Natural killer cell (primary cell): ENCODE measurements around the gene RAPGEF5. TPM values are rescaled to one million over a fixed set of nuclear protein-coding genes. Genes with fewer than 3 reads are reported as not detected.
A peak's percentile ranks its signal among the peaks of the same experiment; 100 is the strongest.

Experiments used
- ATAC-seq, 3 donors: fragments of 150-1000 bp in 2 of 3; fragments of 200-7000 bp in 1 of 3; cut with Tn5 transposase; 1 replicate in 1 of 3; 2 replicates in 2 of 3; pipeline ENCODE4 v1.10.0; 2021; ENCODE audit warnings: mild to moderate bottlenecking in 2 of 3, moderate library complexity in 2 of 3
- DNase-seq, 2 donors: peaks; one replicate each; pipeline versions ENCODE4 v3.0.0 to v3.0.0-alpha.2; 2013 to 2021; ENCODE audit warnings: mixed read lengths in 1 of 2
- H3K27ac ChIP-seq: one replicate; pipeline ENCODE4 v1.5.1; 2013; ENCODE audit warnings: mild to moderate bottlenecking, low read length
- H3K27me3 ChIP-seq: one replicate; pipeline ENCODE4 v1.6.1; 2013; ENCODE audit warnings: low read length; ENCODE audit not compliant: control insufficient read depth, insufficient read depth
- H3K36me3 ChIP-seq: one replicate; pipeline ENCODE4 v1.6.1; 2013; ENCODE audit warnings: low read length; ENCODE audit not compliant: control insufficient read depth, insufficient read depth
- H3K4me1 ChIP-seq: one replicate; pipeline ENCODE4 v1.6.1; 2013; ENCODE audit warnings: low read length; ENCODE audit not compliant: control insufficient read depth, insufficient read depth
- H3K4me3 ChIP-seq: one replicate; pipeline ENCODE4 v1.5.1; 2013; ENCODE audit warnings: low read length
- H3K9me3 ChIP-seq: one replicate; pipeline ENCODE4 v1.6.1; 2013; ENCODE audit warnings: low read length; ENCODE audit not compliant: control insufficient read depth, insufficient read depth
- H3K27ac Mint-ChIP-seq, 2 donors: one replicate each; pipeline ENCODE4 v1.8.0; 2022; ENCODE audit warnings: mild to moderate bottlenecking in 2 of 2, mixed read lengths in 2 of 2, moderate library complexity in 1 of 2
- H3K27me3 Mint-ChIP-seq, 2 donors: one replicate each; pipeline ENCODE4 v1.8.0; 2022; ENCODE audit warnings: low read depth in 2 of 2, mixed read lengths in 2 of 2
- H3K36me3 Mint-ChIP-seq: one replicate; pipeline ENCODE4 v1.8.0; 2022; ENCODE audit warnings: mixed read lengths
- H3K4me1 Mint-ChIP-seq, 2 donors: one replicate each; pipeline ENCODE4 v1.8.0; 2022; ENCODE audit warnings: mixed read lengths in 2 of 2
- H3K4me3 Mint-ChIP-seq: one replicate; pipeline ENCODE4 v1.8.0; 2022; ENCODE audit warnings: mild to moderate bottlenecking, moderate library complexity, mixed read lengths
- H3K9me3 Mint-ChIP-seq, 2 donors: one replicate each; pipeline ENCODE4 v1.8.0; 2022; ENCODE audit warnings: mixed read lengths in 2 of 2
- CTCF ChIP-seq: fragments of 200-600 bp; IDR thresholded peaks from one replicate; pipeline ENCODE4 v1.8.0; 2022; ENCODE audit warnings: antibody characterized with exemption
- WGBS: methylation state at CpG from one replicate; pipeline ENCODE4 v1.1.7; 2013; ENCODE audit warnings: missing lambda C conversion rate; ENCODE audit not compliant: insufficient coverage; 5-methylcytosine and 5-hydroxymethylcytosine counted together
- intact Hi-C: fragments of 100-400 bp; cut with micrococcal nuclease; formaldehyde crosslinking; loops from one replicate; pipeline ENCODE4 v1.14.2; 2022
- total RNA-seq, 4 donors: library from RNA; stranded (reverse); fragments of 120-200 nt in 1 of 4; gene quantifications; one replicate each; pipeline versions ENCODE4 v1.2.3 to v1.2.4, GENCODE V29; 2013 to 2022

The RAPGEF5 gene
- total RNA-seq, 3 donors from 2014 or later (not counting 1 experiment from before 2014, with no cell fraction given) = 0.26 to 0.33 TPM; not detected in 1

GRCh38 chr7:22358820-22359697, 2.1 kb upstream of the RAPGEF5 start:
- Mint-ChIP-seq H3K4me1 (peaks cover 0 to 4% of the 10 kb centered on the region in 2 donors), H3K9me3 (peaks cover 0 to 2% of the 10 kb centered on the region in 2 donors), H3K4me3 (no peak overlapping the region), H3K27ac (no peak overlapping the region), H3K36me3 (peaks cover 8% of the 10 kb centered on the region), H3K27me3 (peaks cover 29 to 61% of the 10 kb centered on the region in 2 donors)
- no peaks in the 10 kb centered on the region for H3K36me3 ChIP-seq
- WGBS = 95% methylated on average over 8 of the region's 8 CpGs
- no peaks in the 10 kb centered on the region for H3K9me3 ChIP-seq
- DNase-seq (no peak), ATAC-seq (no peak)
- H3K27me3 ChIP-seq = peaks cover 6% of the 10 kb centered on the region
- intact Hi-C loops = no loop called here
- TF ChIP-seq CTCF = no peak
- H3K27ac ChIP-seq = no peak overlapping the region
- no peak overlapping the region for H3K4me3 ChIP-seq
- peaks cover 8% of the 10 kb centered on the region for H3K4me1 ChIP-seq

- 62% methylated on average over 23 of the region's 23 CpGs for WGBS
- H3K27me3 Mint-ChIP-seq = peaks cover 31 to 63% of the 10 kb centered on the region in 2 donors
- H3K9me3 ChIP-seq = no peaks in the 10 kb centered on the region
- peaks cover 0 to 4% of the 10 kb centered on the region in 2 donors for H3K4me1 Mint-ChIP-seq
- no peaks in the 10 kb centered on the region for H3K36me3 ChIP-seq
- DNase-seq (no peak), ATAC-seq (no peak)
- intact Hi-C loops = no loop called here
- H3K27ac ChIP-seq = no peak overlapping the region
- peaks cover 6% of the 10 kb centered on the region for H3K27me3 ChIP-seq
- TF ChIP-seq CTCF = no peak
- H3K4me1 ChIP-seq = peaks cover 8% of the 10 kb centered on the region
- H3K9me3 Mint-ChIP-seq = peaks cover 0 to 2% of the 10 kb centered on the region in 2 donors
- H3K4me3 ChIP-seq = no peak overlapping the region
- peaks cover 8% of the 10 kb centered on the region for H3K36me3 Mint-ChIP-seq
- peak overlapping the region; percentile 62 for H3K4me3 Mint-ChIP-seq
- H3K27ac Mint-ChIP-seq = no peak overlapping the region
Measured at GRCh38 chr7:22357311-22358175, 589 bp upstream of the RAPGEF5 start.

GRCh38 chr7:22356010-22356691, 803 bp downstream of the RAPGEF5 start:
- peaks cover 6% of the 10 kb centered on the region for H3K27me3 ChIP-seq
- H3K36me3 ChIP-seq = no peaks in the 10 kb centered on the region
- peak overlapping the region; percentile 41 for H3K4me3 Mint-ChIP-seq
- H3K27me3 Mint-ChIP-seq = peaks cover 37 to 65% of the 10 kb centered on the region in 2 donors
- 10% methylated on average over 25 of the region's 26 CpGs for WGBS
- H3K9me3 Mint-ChIP-seq = peaks cover 0 to 2% of the 10 kb centered on the region in 2 donors
- H3K36me3 Mint-ChIP-seq = peaks cover 8% of the 10 kb centered on the region
- TF ChIP-seq CTCF = no peak
- ATAC-seq = no peak
- no peaks in the 10 kb centered on the region for H3K9me3 ChIP-seq
- DNase-seq = no peak
- H3K27ac Mint-ChIP-seq = no peak overlapping the region
- H3K27ac ChIP-seq = no peak overlapping the region
- peaks cover 0 to 4% of the 10 kb centered on the region in 2 donors for H3K4me1 Mint-ChIP-seq
- intact Hi-C loops = no loop called here
- peak overlapping the region; percentile 24 for H3K4me3 ChIP-seq
- H3K4me1 ChIP-seq = peaks cover 8% of the 10 kb centered on the region
